ENCODE measurements around the gene CASP9.
"Not testable (repeated sequence)": the region's sequence is repeated elsewhere in the genome, so short reads cannot be mapped to it uniquely, and the experiment has no call there.

Gene CASP9

GRCh38 chr1:15500184-15501178 is 23.5 kb downstream of the CASP9 start:
- no peak for DNase-seq

DNA sequence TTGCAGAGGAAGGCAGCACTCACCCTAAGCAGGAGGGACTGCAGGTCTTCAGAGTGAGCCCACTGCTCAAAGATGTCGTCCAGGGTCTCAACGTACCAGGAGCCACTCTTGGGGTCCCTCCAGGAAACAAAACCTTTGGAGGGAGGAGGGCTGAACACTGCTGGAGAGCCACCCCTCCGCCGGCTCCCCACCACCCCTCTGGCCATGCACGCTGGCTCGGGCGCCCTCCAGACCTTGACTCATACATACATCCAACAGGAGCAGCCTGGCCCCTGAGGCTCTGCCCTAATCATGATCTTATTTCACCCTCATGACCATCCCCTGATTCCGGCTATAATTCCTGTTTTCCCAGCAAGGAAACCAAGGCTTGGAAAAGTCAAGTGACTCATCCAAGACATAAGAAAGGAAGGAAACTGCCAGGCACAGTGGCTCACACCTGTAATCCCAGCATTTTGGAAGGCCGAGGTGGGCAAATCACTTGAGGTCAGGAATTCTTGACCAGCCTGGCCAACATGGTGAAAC is 30.1 kb downstream of the CASP9 start:
- no peak for ATAC-seq
- DNase-seq: no peak

More at GRCh38 chr1:15500184-15501178, 23.5 kb downstream of the CASP9 start:
- ATAC-seq: no peak

GRCh38 chr1:15492596-15492995 is 31.4 kb downstream of the CASP9 start:
- no peak for DNase-seq
- no peak for ATAC-seq

DNA sequence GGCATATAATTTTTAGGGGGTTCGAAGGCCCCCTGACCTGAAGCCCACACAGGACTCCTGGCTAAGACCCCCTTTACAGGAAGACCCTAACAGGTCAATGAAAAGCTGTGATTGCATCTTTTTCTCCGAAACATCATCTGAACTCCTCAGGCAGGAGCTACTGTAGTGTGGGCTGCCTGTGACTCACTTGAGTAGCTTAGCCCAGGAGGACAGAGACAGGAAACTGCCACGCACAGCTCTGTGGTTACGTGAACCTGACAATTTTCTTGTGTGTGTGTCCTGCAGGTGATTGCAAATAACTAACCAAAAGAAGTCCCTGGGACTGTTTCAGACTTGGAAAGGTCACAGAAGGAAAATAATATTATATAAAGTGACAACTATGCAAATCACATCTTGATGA is 33.0 kb downstream of the CASP9 start:
- DNase-seq, ATAC-seq: not testable (repeated sequence)

- no peak for ATAC-seq
- no peak for DNase-seq
Measured at GRCh38 chr1:15489052-15489736, 34.8 kb downstream of the CASP9 start.

GRCh38 chr1:15488371-15488770 is 35.6 kb downstream of the CASP9 start:
- DNase-seq (no peak), ATAC-seq (no peak)

DNA sequence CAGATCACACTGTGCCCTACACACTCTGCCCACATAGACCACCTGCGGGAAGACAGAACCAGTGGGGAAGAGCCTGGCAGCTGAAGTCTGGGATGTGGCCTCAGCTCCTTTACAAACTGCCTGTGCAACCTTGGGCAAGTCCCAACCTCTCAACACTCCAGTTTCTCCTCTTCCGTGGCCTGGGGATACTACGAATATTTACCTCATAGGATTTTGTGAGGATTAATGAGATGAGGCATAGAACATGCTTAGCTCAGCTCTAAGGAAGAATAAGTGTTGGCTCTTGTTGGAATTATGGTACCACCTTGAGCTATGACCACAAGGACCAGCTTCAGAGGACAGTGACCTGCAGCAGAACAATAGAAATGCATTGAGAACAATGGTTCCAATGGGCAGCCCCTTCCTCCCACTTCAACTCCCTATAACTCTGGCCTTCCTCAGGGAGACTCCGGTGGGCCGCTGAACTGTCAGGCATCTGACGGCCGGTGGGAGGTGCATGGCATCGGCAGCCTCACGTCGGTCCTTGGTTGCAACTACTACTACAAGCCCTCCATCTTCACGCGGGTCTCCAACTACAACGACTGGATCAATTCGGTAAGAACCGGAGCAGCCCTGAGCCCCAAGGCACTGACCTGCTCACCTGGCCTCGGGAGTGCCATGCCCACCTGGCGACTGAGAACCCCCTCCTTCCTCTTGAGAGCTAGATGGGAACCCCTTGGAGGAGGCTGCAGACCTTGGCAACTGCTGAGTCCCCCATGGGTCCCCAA is 37.0 kb downstream of the CASP9 start:
- not testable (repeated sequence) for DNase-seq, ATAC-seq

GRCh38 chr1:15485636-15486035 is 38.4 kb downstream of the CASP9 start:
- DNase-seq (no peak), ATAC-seq (no peak)

DNA sequence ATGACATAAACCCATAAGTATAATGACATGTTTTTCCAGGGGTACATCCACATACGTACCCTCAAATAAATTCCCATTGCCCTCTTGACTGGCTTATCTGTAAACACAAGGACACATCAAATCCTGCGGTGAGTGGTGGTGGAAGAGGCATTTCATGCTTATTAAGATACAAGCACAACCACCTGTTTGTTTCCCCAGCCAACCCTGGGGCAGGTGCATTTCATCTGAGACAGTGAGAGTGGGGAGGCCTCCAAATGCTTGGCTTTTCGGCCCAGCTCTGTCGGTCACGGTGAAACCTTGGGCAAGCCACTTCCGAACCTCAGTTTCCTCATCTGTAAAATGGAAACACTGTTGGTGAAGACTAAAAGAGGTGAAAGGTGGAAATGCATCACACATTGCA is 39.6 kb downstream of the CASP9 start:
- not testable (repeated sequence) for DNase-seq, ATAC-seq

GRCh38 chr1:15483971-15484370 is 40.0 kb downstream of the CASP9 start:
- no peak for ATAC-seq
- DNase-seq: no peak

GRCh38 chr1:15482983-15483543 is 41.0 kb downstream of the CASP9 start:
- ATAC-seq, DNase-seq: not testable (repeated sequence)

- DNase-seq, ATAC-seq: not testable (repeated sequence)
Measured at GRCh38 chr1:15482455-15482854, 41.6 kb downstream of the CASP9 start.

- ATAC-seq: no peak
- DNase-seq: no peak
Measured at GRCh38 chr1:15479654-15480347, 44.2 kb downstream of the CASP9 start.

DNA sequence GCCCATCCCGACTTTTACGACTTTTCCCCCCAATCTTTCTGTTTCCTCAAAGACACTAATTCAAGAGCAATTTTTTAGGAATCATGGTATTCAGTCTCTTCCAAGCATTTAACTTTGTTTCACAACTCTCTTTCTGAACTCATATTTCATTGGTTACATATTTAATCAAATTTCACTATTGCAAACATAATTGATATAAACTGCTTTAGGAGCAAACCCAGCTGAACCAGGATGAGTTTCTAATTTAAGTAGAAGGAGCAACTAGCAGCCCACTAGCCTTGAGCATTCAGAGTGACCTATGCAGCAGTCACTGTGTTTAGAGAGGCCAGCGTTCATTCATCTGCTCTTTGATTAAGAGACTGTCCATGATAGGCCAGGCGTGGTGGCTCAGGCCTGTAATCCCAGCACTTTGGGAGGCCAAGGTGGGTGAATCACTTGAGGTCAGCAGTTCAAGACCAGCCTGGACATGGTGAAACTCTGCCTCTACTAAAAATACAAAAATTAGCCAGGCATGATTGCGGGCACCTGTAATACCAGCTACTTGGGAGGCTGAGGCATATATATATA is 46.3 kb downstream of the CASP9 start:
- no peak for ATAC-seq
- no peak for DNase-seq

DNA sequence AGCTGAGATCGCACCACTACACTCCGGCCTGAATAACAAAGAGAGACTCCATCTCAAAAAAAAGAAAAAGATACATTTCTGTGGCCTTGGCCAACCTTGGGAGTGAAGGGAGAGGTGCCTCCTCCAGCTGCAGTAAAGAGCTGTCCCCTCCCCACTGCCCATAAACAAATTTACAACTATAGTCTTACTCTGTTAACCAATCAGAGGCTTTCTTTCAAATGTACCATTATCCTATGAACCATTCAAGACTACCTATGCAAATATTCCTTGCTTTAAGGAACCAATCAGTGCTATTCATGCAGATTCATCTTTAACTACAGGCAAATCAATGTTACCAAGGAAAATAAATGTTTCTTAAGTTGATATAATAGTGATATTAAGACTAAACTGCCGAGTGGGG is 47.1 kb downstream of the CASP9 start:
- ATAC-seq (no peak), DNase-seq (no peak)

GRCh38 chr1:15475752-15476314 is 48.2 kb downstream of the CASP9 start, which contains the start of gene CELA2B:
Gene CELA2B, plus strand, starts transcription at chr1:15476104. Its CDS starts 22 bp downstream, at chr1:15476126.
- DNase-seq (no peak), ATAC-seq (no peak)

- DNase-seq (no peak), ATAC-seq (no peak)
Measured at GRCh38 chr1:15472587-15472986, 51.4 kb downstream of the CASP9 start.

- not testable (repeated sequence) for ATAC-seq, DNase-seq
Measured at GRCh38 chr1:15471723-15472122, 52.3 kb downstream of the CASP9 start.

DNA sequence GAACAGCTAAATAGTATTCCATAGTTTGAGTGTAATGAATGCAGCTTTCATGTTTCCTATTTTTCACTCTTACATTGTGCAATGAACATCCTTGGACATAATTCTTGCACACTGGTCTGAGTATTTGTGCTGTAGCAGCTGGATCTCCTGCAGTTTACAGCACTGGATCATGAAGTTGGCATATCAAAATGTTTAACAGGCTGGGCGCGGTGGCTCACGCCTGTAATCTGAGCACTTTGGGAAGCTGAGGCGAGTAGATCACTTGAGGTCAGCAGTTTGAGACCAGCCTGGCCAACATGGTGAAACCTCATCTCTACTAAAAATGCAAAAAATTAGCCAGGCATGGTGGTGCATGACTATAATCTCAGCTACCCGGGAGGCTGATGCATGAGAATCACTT is 52.9 kb downstream of the CASP9 start:
- ATAC-seq, DNase-seq: not testable (repeated sequence)

GRCh38 chr1:15469821-15470448 is 54.1 kb downstream of the CASP9 start:
- not testable (repeated sequence) for DNase-seq, ATAC-seq
